HEK293 (cell line): ENCODE measurements around the gene CACNA1D.

Experiments used
- CTCF ChIA-PET: fragments of 350-600 bp; formaldehyde crosslinking; extraction: SDS; loops from one replicate; lab custom pipeline; 2021; ENCODE audit warnings: antibody characterized with exemption; lab: Yijun Ruan, JAX
- POLR2A ChIA-PET: fragments of 300-600 bp; formaldehyde crosslinking; extraction: SDS; loops from one replicate; lab custom pipeline; 2020; ENCODE audit warnings: antibody characterized with exemption, inconsistent platforms; lab: Yijun Ruan, JAX
- H3K27ac ChIP-seq: fragments of 200-500 bp; sonication (Bioruptor generic); 2 replicates; pipeline ENCODE4 v1.5.1; 2014; ENCODE audit warnings: low read depth, low read length, control low read depth, inconsistent platforms; ENCODE audit errors: extremely low read depth
- H3K36me3 ChIP-seq, 2 experiments: fragments of 200-500 bp in 1 of 2; sonication (Bioruptor generic) in 1 of 2; 1 replicate in 1 of 2; 2 replicates in 1 of 2; pipeline ENCODE4 v1.5.1; 2014 to 2017; ENCODE audit warnings: inconsistent platforms in 2 of 2, low read length in 2 of 2; ENCODE audit not compliant: control insufficient read depth in 2 of 2, insufficient read depth in 1 of 2
- H3K4me1 ChIP-seq: fragments of 200-500 bp; sonication (Bioruptor generic); 2 replicates; pipeline ENCODE4 v1.5.1; 2014; ENCODE audit warnings: mild to moderate bottlenecking, low read length, inconsistent platforms; ENCODE audit not compliant: control insufficient read depth, insufficient read depth
- H3K4me3 ChIP-seq: 2 replicates; pipeline ENCODE4 v1.5.1; 2011; ENCODE audit warnings: low read depth, mild to moderate bottlenecking, control low read depth, low read length, moderate library complexity
- H3K9me3 ChIP-seq: fragments of 200-500 bp; sonication (Bioruptor generic); 2 replicates; pipeline ENCODE4 v1.5.1; 2014; ENCODE audit warnings: low read depth, low read length, inconsistent platforms; ENCODE audit not compliant: control insufficient read depth, insufficient read depth
- HOXA7 ChIP-seq: sonication (generic); formaldehyde crosslinking; IDR thresholded peaks from 2 replicates; pipeline ENCODE4 v1.8.1; 2022; ENCODE audit warnings: missing genetic modification reagents, borderline replicate concordance
- PRDM2 ChIP-seq: fragments of 450-650 bp; formaldehyde crosslinking; IDR thresholded peaks from 2 replicates; pipeline ENCODE4 v1.5.1; 2016; ENCODE audit warnings: missing biosample characterization, missing genetic modification characterization, borderline replicate concordance
- SP3 ChIP-seq: fragments of 450-650 bp; formaldehyde crosslinking; IDR thresholded peaks from 2 replicates; pipeline ENCODE4 v1.5.1; 2016; ENCODE audit warnings: missing biosample characterization, missing genetic modification characterization
- SP7 ChIP-seq: fragments of 450-650 bp; formaldehyde crosslinking; IDR thresholded peaks from 2 replicates; pipeline ENCODE4 v1.5.1; 2016; ENCODE audit warnings: missing biosample characterization, missing genetic modification characterization
- TRIM28 ChIP-seq: IDR thresholded peaks from 2 replicates; pipeline ENCODE4 v1.6.1; 2011; ENCODE audit warnings: low read length, control low read depth, borderline replicate concordance
- ZBTB1 ChIP-seq: fragments of 450-650 bp; formaldehyde crosslinking; IDR thresholded peaks from 2 replicates; pipeline ENCODE4 v1.5.1; 2016; ENCODE audit warnings: missing biosample characterization, missing genetic modification characterization
- ZBTB26 ChIP-seq: fragments of 450-650 bp; formaldehyde crosslinking; optimal IDR thresholded peaks from 2 replicates; pipeline ENCODE3; 2016; ENCODE audit warnings: missing biosample characterization, mild to moderate bottlenecking, missing genetic modification characterization
- ZBTB7A ChIP-seq: fragments of 450-650 bp; formaldehyde crosslinking; IDR thresholded peaks from 2 replicates; pipeline ENCODE4 v1.5.1; 2016; ENCODE audit warnings: low read depth, missing biosample characterization, missing genetic modification characterization
- ZFP41 ChIP-seq: fragments of 450-650 bp; formaldehyde crosslinking; IDR thresholded peaks from 2 replicates; pipeline ENCODE4 v1.5.1; 2016; ENCODE audit warnings: missing biosample characterization, missing genetic modification characterization, borderline replicate concordance
- ZFP69B ChIP-seq: fragments of 450-650 bp; formaldehyde crosslinking; IDR thresholded peaks from 2 replicates; pipeline ENCODE4 v1.5.1; 2016; ENCODE audit warnings: missing biosample characterization, missing genetic modification characterization
- ZNF132 ChIP-seq: fragments of 450-650 bp; formaldehyde crosslinking; IDR thresholded peaks from 2 replicates; pipeline ENCODE4 v1.5.1; 2017; ENCODE audit warnings: missing biosample characterization, missing genetic modification characterization, borderline replicate concordance
- ZNF140 ChIP-seq: fragments of 450-650 bp; formaldehyde crosslinking; IDR thresholded peaks from 2 replicates; pipeline ENCODE4 v1.5.1; 2016; ENCODE audit warnings: missing biosample characterization, missing genetic modification characterization
- ZNF146 ChIP-seq: fragments of 450-650 bp; formaldehyde crosslinking; IDR thresholded peaks from 2 replicates; pipeline ENCODE4 v1.5.1; 2016; ENCODE audit warnings: missing biosample characterization, missing genetic modification characterization
- ZNF174 ChIP-seq: fragments of 450-650 bp; formaldehyde crosslinking; IDR thresholded peaks from 2 replicates; pipeline ENCODE4 v1.5.0; 2017; ENCODE audit warnings: missing biosample characterization, mild to moderate bottlenecking, missing genetic modification characterization
- ZNF19 ChIP-seq: fragments of 450-650 bp; formaldehyde crosslinking; IDR thresholded peaks from 2 replicates; pipeline ENCODE4; 2016; ENCODE audit warnings: missing biosample characterization, missing genetic modification characterization, low read depth
- ZNF2 ChIP-seq: fragments of 450-650 bp; formaldehyde crosslinking; IDR thresholded peaks from 2 replicates; pipeline ENCODE4 v1.5.1; 2016; ENCODE audit warnings: missing biosample characterization, missing genetic modification characterization
- ZNF211 ChIP-seq: fragments of 450-650 bp; formaldehyde crosslinking; IDR thresholded peaks from 2 replicates; pipeline ENCODE4 v1.5.1; 2016; ENCODE audit warnings: low read depth, missing biosample characterization, missing genetic modification characterization
- ZNF214 ChIP-seq: fragments of 450-650 bp; formaldehyde crosslinking; IDR thresholded peaks from 2 replicates; pipeline ENCODE4 v1.5.1; 2017; ENCODE audit warnings: missing biosample characterization, mild to moderate bottlenecking, missing genetic modification characterization, borderline replicate concordance
- ZNF239 ChIP-seq: fragments of 450-650 bp; formaldehyde crosslinking; IDR thresholded peaks from 2 replicates; pipeline ENCODE4 v1.5.1; 2016; ENCODE audit warnings: missing biosample characterization, missing genetic modification characterization
- ZNF292 ChIP-seq: fragments of 450-650 bp; formaldehyde crosslinking; IDR thresholded peaks from 2 replicates; pipeline ENCODE4 v1.5.1; 2016; ENCODE audit warnings: low read depth, missing biosample characterization, missing genetic modification characterization, borderline replicate concordance
- ZNF350 ChIP-seq: fragments of 450-650 bp; formaldehyde crosslinking; IDR thresholded peaks from 2 replicates; pipeline ENCODE4 v1.5.0; 2017; ENCODE audit warnings: missing biosample characterization, mild to moderate bottlenecking, missing genetic modification characterization
- ZNF558 ChIP-seq: fragments of 450-650 bp; formaldehyde crosslinking; IDR thresholded peaks from 2 replicates; pipeline ENCODE4 v1.5.1; 2016; ENCODE audit warnings: missing biosample characterization, missing genetic modification characterization
- ZNF792 ChIP-seq: fragments of 450-650 bp; formaldehyde crosslinking; IDR thresholded peaks from 2 replicates; pipeline ENCODE4 v1.5.1; 2016; ENCODE audit warnings: missing biosample characterization, missing genetic modification characterization
- ZNF837 ChIP-seq: fragments of 450-650 bp; formaldehyde crosslinking; IDR thresholded peaks from 2 replicates; pipeline ENCODE4 v1.5.1; 2016; ENCODE audit warnings: missing biosample characterization, missing genetic modification characterization
- ZNF843 ChIP-seq: fragments of 450-650 bp; formaldehyde crosslinking; IDR thresholded peaks from 2 replicates; pipeline ENCODE4 v1.5.1; 2016; ENCODE audit warnings: missing biosample characterization, missing genetic modification characterization
- ZSCAN23 ChIP-seq: fragments of 450-650 bp; formaldehyde crosslinking; IDR thresholded peaks from 2 replicates; pipeline ENCODE4 v1.5.1; 2016; ENCODE audit warnings: missing biosample characterization, missing genetic modification characterization
- TF ChIP-seq, protein P1 (sequence below): fragments of 450-650 bp; formaldehyde crosslinking; IDR thresholded peaks from 2 replicates; pipeline ENCODE4 v1.5.1; 2017; ENCODE audit warnings: missing biosample characterization, missing genetic modification characterization
- TF ChIP-seq, protein P2 (sequence below): fragments of 450-650 bp; formaldehyde crosslinking; IDR thresholded peaks from 2 replicates; pipeline ENCODE4 v1.5.1; 2016; ENCODE audit warnings: missing biosample characterization, missing genetic modification characterization

CACNA1D gene

DNA sequence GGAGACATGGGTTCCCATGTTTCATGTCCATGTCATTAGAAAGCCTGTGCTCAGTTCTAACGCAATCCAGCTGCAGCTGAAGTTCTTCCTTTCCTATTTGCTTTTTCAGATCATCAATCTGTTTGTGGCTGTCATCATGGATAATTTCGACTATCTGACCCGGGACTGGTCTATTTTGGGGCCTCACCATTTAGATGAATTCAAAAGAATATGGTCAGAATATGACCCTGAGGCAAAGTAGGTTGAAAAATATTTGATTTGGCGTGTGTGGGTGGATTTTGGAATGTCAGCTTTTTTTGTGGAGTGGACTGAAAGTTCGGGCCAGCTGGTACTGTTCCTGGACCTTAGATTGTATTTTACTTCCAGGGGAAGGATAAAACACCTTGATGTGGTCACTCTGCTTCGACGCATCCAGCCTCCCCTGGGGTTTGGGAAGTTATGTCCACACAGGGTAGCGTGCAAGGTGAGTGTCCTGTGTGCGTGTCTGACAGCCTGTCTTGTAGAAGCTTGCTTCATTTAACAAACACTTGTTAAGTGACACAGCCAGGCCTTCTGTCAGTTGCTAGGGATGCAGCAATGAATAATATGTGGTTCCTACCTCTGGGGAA is 282.2 kb downstream of the CACNA1D start:
- ChIA-PET CTCF (no interaction called here), POLR2A (no interaction called here)
- Histone ChIP-seq H3K27ac (no peak overlapping the region), H3K4me1 (no peaks in the 10 kb centered on the region), H3K9me3 (no peaks in the 10 kb centered on the region), H3K36me3 (no peaks in the 10 kb centered on the region), H3K4me3 (no peak overlapping the region)
- no peak for TF ChIP-seq ZNF146 (tag by site-specific recombination)
- no peak for TF ChIP-seq ZNF792 (tag by site-specific recombination)
- TF ChIP-seq PRDM2 (tag by site-specific recombination), result no peak
- TF ChIP-seq ZNF558, result no peak
- no peak for TF ChIP-seq ZNF140 (tag by site-specific recombination)
- TF ChIP-seq TRIM28, result no peak
- TF ChIP-seq ZBTB1 (tag by site-specific recombination), result no peak
- no peak for TF ChIP-seq ZFP41 (tag by site-specific recombination)
- TF ChIP-seq ZNF239 (tag by site-specific recombination), result no peak
- TF ChIP-seq ZNF19 (tag by site-specific recombination), result no peak
- no peak for TF ChIP-seq SP7 (tag by site-specific recombination)
- no peak for TF ChIP-seq ZNF211 (tag by site-specific recombination)
- TF ChIP-seq, protein P1, sequence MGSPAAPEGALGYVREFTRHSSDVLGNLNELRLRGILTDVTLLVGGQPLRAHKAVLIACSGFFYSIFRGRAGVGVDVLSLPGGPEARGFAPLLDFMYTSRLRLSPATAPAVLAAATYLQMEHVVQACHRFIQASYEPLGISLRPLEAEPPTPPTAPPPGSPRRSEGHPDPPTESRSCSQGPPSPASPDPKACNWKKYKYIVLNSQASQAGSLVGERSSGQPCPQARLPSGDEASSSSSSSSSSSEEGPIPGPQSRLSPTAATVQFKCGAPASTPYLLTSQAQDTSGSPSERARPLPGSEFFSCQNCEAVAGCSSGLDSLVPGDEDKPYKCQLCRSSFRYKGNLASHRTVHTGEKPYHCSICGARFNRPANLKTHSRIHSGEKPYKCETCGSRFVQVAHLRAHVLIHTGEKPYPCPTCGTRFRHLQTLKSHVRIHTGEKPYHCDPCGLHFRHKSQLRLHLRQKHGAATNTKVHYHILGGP (tag by site-specific recombination), result no peak
- TF ChIP-seq ZNF837 (tag by site-specific recombination), result no peak
- TF ChIP-seq ZNF843 (tag by site-specific recombination), result no peak

DNA sequence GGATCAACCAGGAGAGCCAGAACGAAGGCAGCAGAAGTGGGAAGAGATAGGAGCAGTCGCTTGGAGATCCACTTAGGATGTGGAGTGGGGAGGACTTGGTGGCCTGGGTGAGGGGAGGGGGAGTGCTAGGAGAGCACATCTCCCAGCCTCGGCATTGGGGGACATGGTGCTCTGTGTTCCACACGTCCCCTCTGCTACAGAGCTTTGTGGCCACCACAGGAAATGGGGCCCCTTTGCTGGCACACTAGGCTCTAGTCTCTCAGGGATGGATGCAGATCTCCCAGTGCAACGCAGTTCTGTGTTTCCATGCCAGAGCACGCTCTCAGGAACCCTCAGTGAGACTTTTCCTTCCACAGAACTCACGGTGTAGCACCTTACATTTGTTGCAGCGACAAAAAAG is 283.1 kb downstream of the CACNA1D start:
- Histone ChIP-seq H3K36me3 (no peaks in the 10 kb centered on the region), H3K4me3 (no peak overlapping the region), H3K27ac (no peak overlapping the region), H3K4me1 (no peaks in the 10 kb centered on the region), H3K9me3 (no peaks in the 10 kb centered on the region)
- ChIA-PET CTCF (no interaction called here), POLR2A (no interaction called here)
- no peak for TF ChIP-seq ZNF140 (tag by site-specific recombination)
- TF ChIP-seq ZBTB7A (tag by site-specific recombination), result no peak
- no peak for TF ChIP-seq ZNF132 (tag by site-specific recombination)
- TF ChIP-seq, protein P2, sequence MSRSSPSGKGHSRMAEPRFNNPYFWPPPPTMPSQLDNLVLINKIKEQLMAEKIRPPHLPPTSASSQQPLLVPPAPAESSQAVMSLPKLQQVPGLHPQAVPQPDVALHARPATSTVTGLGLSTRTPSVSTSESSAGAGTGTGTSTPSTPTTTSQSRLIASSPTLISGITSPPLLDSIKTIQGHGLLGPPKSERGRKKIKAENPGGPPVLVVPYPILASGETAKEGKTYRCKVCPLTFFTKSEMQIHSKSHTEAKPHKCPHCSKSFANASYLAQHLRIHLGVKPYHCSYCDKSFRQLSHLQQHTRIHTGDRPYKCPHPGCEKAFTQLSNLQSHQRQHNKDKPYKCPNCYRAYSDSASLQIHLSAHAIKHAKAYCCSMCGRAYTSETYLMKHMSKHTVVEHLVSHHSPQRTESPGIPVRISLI (tag by site-specific recombination), result no peak
- no peak for TF ChIP-seq ZNF350 (tag by site-specific recombination)
- TF ChIP-seq SP3 (tag by site-specific recombination), result no peak
- no peak for TF ChIP-seq ZSCAN23 (tag by site-specific recombination)
- TF ChIP-seq ZBTB26 (tag by site-specific recombination), result no peak
- no peak for TF ChIP-seq ZFP69B (tag by site-specific recombination)
- TF ChIP-seq ZNF292 (tag by site-specific recombination), result no peak
- no peak for TF ChIP-seq ZNF214
- TF ChIP-seq ZNF174 (tag by site-specific recombination), result no peak
- TF ChIP-seq ZNF2 (tag by site-specific recombination), result no peak
- no peak for TF ChIP-seq HOXA7 (CRISPR knock-in tag)
